ENCODE data around the gene PEX5L.
"Not testable (repeated sequence)": the region's sequence is repeated elsewhere in the genome, so short reads cannot be mapped to it uniquely, and the experiment has no call there.

Gene PEX5L

GRCh38 chr3:179837374-179837773, 199.4 kb downstream of the PEX5L start:
- DNase-seq (ENCODE audit: low spot score): no peak

GRCh38 chr3:179833294-179833693, 203.4 kb downstream of the PEX5L start:
- no peak for DNase-seq (ENCODE audit: low spot score)

GRCh38 chr3:179832333-179832854, 204.3 kb downstream of the PEX5L start:
- no peak for DNase-seq (ENCODE audit: low spot score)

GRCh38 chr3:179829401-179829800, 207.3 kb downstream of the PEX5L start:
- no peak for DNase-seq (ENCODE audit: low spot score)

- no peak for DNase-seq (ENCODE audit: low spot score)
Measured at GRCh38 chr3:179828738-179829137, 208.0 kb downstream of the PEX5L start.

GRCh38 chr3:179826247-179826637, 210.5 kb downstream of the PEX5L start:
- no peak for DNase-seq (ENCODE audit: low spot score)

- DNase-seq (ENCODE audit: low spot score): no peak
Measured at GRCh38 chr3:179825527-179826246, 211.1 kb downstream of the PEX5L start.

GRCh38 chr3:179822296-179822695, 214.4 kb downstream of the PEX5L start:
- peak; percentile 87 for DNase-seq (ENCODE audit: low spot score)

GRCh38 chr3:179819379-179819778, 217.4 kb downstream of the PEX5L start:
- no peak for DNase-seq (ENCODE audit: low spot score)

GRCh38 chr3:179812096-179812382, 224.7 kb downstream of the PEX5L start:
- DNase-seq (ENCODE audit: low spot score): no peak

GRCh38 chr3:179811321-179812095, 225.2 kb downstream of the PEX5L start:
- DNase-seq (ENCODE audit: low spot score): peak; percentile 79

- no peak for DNase-seq (ENCODE audit: low spot score)
Measured at GRCh38 chr3:179809639-179810038, 227.1 kb downstream of the PEX5L start.

GRCh38 chr3:179807588-179807987, 229.1 kb downstream of the PEX5L start:
- no peak for DNase-seq (ENCODE audit: low spot score)

GRCh38 chr3:179806177-179806576, 230.6 kb downstream of the PEX5L start:
- no peak for DNase-seq (ENCODE audit: low spot score)

- no peak for DNase-seq (ENCODE audit: low spot score)
Measured at GRCh38 chr3:179801856-179802255, 234.9 kb downstream of the PEX5L start.

GRCh38 chr3:179801263-179801662, 235.5 kb downstream of the PEX5L start:
- no peak for DNase-seq (ENCODE audit: low spot score)

GRCh38 chr3:179797192-179797591, 239.5 kb downstream of the PEX5L start:
- DNase-seq (ENCODE audit: low spot score): no peak

- DNase-seq (ENCODE audit: low spot score): no peak
Measured at GRCh38 chr3:179796421-179796820, 240.3 kb downstream of the PEX5L start.

- DNase-seq (ENCODE audit: low spot score): no peak
Measured at GRCh38 chr3:179794355-179794754, 242.4 kb downstream of the PEX5L start.

- DNase-seq (ENCODE audit: low spot score): no peak
Measured at GRCh38 chr3:179791793-179792192, 244.9 kb downstream of the PEX5L start.

- no peak for DNase-seq (ENCODE audit: low spot score)
Measured at GRCh38 chr3:179788996-179789395, 247.7 kb downstream of the PEX5L start.

- DNase-seq (ENCODE audit: low spot score): not testable (repeated sequence)
Measured at GRCh38 chr3:179782841-179783240, 253.9 kb downstream of the PEX5L start.

Data from SK-N-DZ (cell line).